ENCODE results near the gene PRKCE.

DNA sequence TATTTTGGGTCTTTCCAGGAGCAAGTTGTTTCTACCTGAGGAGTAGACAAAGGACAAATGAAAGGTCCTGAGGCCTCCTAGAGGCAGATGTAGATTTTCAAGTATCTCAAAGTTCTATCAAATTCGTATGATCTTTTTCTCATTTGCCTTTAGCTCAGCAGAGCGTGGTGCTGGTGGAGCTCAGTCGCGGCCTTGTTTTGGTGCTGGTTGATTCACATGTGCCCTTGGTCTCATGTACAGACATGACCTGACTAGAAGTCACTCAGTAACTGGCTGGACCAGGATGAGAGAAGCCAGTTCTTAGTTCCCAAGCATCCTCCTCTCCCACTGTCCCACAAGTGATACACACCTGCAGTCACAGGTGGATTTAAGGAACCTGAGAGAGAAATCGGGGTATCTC, 264.0 kb downstream of the PRKCE start:
- TF ChIP-seq, protein P1, sequence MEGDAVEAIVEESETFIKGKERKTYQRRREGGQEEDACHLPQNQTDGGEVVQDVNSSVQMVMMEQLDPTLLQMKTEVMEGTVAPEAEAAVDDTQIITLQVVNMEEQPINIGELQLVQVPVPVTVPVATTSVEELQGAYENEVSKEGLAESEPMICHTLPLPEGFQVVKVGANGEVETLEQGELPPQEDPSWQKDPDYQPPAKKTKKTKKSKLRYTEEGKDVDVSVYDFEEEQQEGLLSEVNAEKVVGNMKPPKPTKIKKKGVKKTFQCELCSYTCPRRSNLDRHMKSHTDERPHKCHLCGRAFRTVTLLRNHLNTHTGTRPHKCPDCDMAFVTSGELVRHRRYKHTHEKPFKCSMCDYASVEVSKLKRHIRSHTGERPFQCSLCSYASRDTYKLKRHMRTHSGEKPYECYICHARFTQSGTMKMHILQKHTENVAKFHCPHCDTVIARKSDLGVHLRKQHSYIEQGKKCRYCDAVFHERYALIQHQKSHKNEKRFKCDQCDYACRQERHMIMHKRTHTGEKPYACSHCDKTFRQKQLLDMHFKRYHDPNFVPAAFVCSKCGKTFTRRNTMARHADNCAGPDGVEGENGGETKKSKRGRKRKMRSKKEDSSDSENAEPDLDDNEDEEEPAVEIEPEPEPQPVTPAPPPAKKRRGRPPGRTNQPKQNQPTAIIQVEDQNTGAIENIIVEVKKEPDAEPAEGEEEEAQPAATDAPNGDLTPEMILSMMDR (IDR thresholded peaks at IDR 0.05): no peak
- TF ChIP-seq POLR2AphosphoS5 (IDR thresholded peaks at IDR 0.05; ENCODE audit: low read depth, low read length) (no peak), TCF7L2 (IDR thresholded peaks at IDR 0.05; ENCODE audit: low read depth, low read length) (no peak)
